Ishikawa (cell line): ENCODE results near the gene SLC12A7.

ENCODE experiments used
- CEBPB ChIP-seq: IDR thresholded peaks from 2 replicates; pipeline ENCODE4 v1.6.1; 2012
- CREB1 ChIP-seq: IDR thresholded peaks from 2 replicates; pipeline ENCODE4 v1.6.1; 2012; ENCODE audit warnings: low read depth
- EGR1 ChIP-seq: IDR thresholded peaks from 2 replicates; pipeline ENCODE4 v1.6.1; 2012
- EP300 ChIP-seq: IDR thresholded peaks from 2 replicates; pipeline ENCODE4 v1.6.1; 2012; ENCODE audit warnings: borderline replicate concordance
- FOXM1 ChIP-seq: IDR thresholded peaks from 2 replicates; pipeline ENCODE4 v1.6.1; 2012; ENCODE audit warnings: low read depth, borderline replicate concordance
- NFIC ChIP-seq: IDR thresholded peaks from 2 replicates; pipeline ENCODE4 v1.6.1; 2012
- RAD21 ChIP-seq: IDR thresholded peaks from 2 replicates; pipeline ENCODE4 v1.6.1; 2012; ENCODE audit warnings: low read depth
- TAF1 ChIP-seq: IDR thresholded peaks from 2 replicates; pipeline ENCODE4 v1.6.1; 2012; ENCODE audit warnings: low read depth, mild to moderate bottlenecking
- TCF12 ChIP-seq: IDR thresholded peaks from 2 replicates; pipeline ENCODE4 v1.6.1; 2012; ENCODE audit warnings: low read depth
- TEAD4 ChIP-seq: IDR thresholded peaks from 2 replicates; pipeline ENCODE4 v1.6.1; 2012
- YY1 ChIP-seq: IDR thresholded peaks from 2 replicates; pipeline ENCODE4 v1.6.1; 2012; ENCODE audit warnings: low read depth
- ZBTB7A ChIP-seq: IDR thresholded peaks from 2 replicates; pipeline ENCODE4 v1.6.1; 2012; ENCODE audit warnings: low read depth
- TF ChIP-seq, protein P1 (sequence below): IDR thresholded peaks from 2 replicates; pipeline ENCODE4 v1.6.1; 2012; ENCODE audit warnings: low read depth, mild to moderate bottlenecking
- TF ChIP-seq, protein P2 (sequence below): IDR thresholded peaks from 2 replicates; pipeline ENCODE4 v1.6.1; 2012
- TF ChIP-seq, protein P3 (sequence below): IDR thresholded peaks from 2 replicates; pipeline ENCODE4 v1.6.1; 2012

SLC12A7 gene

DNA sequence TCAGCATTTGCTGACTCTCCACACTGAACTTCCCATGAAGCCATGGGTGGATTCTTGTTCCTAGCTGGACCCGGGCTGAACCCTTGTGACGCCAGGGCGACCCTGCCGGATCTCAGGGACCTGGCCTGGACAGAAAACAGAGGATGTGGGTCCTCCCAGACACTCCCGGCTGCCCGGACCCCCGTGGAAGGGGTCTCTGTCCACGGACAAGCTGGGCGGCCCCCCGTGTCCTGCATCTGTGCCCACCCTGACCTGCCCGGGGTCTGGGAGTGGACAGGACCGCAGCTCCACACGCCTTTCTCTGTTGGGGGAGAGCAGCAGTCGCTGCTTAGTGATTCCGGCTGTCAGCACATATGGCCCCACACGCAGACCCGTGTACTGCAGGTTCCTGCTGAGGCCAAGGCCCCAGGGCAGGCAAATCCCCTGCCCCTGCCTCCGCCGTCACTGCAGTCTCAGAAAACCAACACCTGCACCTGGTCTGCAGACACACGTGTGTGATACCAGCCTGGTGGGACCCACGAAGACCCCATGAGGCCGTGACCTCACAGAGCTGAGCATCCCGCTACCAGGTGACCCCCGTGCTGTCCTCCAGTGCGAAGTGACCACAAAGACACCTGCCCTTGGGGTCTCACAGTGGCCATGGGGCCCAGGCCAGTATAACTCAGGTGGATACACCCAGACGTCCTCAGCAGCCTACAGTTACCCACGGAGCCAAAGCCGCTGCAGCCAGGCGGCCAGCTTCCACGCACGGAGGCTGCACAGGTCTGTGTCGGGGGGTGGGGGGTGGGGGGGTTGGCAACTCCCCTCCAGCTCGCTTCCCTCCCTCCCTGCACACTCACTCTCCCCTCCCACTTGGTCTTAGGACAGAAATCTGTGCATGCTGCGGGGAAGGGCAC is 52.6 kb downstream of the SLC12A7 start:
- TF ChIP-seq TAF1 = no peak
- no peak for TF ChIP-seq ZBTB7A
- TF ChIP-seq RAD21 = no peak
- TF ChIP-seq, protein P1, sequence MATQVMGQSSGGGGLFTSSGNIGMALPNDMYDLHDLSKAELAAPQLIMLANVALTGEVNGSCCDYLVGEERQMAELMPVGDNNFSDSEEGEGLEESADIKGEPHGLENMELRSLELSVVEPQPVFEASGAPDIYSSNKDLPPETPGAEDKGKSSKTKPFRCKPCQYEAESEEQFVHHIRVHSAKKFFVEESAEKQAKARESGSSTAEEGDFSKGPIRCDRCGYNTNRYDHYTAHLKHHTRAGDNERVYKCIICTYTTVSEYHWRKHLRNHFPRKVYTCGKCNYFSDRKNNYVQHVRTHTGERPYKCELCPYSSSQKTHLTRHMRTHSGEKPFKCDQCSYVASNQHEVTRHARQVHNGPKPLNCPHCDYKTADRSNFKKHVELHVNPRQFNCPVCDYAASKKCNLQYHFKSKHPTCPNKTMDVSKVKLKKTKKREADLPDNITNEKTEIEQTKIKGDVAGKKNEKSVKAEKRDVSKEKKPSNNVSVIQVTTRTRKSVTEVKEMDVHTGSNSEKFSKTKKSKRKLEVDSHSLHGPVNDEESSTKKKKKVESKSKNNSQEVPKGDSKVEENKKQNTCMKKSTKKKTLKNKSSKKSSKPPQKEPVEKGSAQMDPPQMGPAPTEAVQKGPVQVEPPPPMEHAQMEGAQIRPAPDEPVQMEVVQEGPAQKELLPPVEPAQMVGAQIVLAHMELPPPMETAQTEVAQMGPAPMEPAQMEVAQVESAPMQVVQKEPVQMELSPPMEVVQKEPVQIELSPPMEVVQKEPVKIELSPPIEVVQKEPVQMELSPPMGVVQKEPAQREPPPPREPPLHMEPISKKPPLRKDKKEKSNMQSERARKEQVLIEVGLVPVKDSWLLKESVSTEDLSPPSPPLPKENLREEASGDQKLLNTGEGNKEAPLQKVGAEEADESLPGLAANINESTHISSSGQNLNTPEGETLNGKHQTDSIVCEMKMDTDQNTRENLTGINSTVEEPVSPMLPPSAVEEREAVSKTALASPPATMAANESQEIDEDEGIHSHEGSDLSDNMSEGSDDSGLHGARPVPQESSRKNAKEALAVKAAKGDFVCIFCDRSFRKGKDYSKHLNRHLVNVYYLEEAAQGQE = no peak
- TF ChIP-seq NFIC = no peak
- no peak for TF ChIP-seq FOXM1
- TF ChIP-seq, protein P2, sequence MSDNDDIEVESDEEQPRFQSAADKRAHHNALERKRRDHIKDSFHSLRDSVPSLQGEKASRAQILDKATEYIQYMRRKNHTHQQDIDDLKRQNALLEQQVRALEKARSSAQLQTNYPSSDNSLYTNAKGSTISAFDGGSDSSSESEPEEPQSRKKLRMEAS = no peak
- TF ChIP-seq TEAD4 = no peak
- TF ChIP-seq TCF12 = no peak
- TF ChIP-seq CEBPB = no peak
- no peak for TF ChIP-seq YY1
- no peak for TF ChIP-seq EP300
- TF ChIP-seq, protein P3, sequence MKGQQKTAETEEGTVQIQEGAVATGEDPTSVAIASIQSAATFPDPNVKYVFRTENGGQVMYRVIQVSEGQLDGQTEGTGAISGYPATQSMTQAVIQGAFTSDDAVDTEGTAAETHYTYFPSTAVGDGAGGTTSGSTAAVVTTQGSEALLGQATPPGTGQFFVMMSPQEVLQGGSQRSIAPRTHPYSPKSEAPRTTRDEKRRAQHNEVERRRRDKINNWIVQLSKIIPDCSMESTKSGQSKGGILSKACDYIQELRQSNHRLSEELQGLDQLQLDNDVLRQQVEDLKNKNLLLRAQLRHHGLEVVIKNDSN = no peak
- TF ChIP-seq CREB1 = no peak
- no peak for TF ChIP-seq EGR1

DNA sequence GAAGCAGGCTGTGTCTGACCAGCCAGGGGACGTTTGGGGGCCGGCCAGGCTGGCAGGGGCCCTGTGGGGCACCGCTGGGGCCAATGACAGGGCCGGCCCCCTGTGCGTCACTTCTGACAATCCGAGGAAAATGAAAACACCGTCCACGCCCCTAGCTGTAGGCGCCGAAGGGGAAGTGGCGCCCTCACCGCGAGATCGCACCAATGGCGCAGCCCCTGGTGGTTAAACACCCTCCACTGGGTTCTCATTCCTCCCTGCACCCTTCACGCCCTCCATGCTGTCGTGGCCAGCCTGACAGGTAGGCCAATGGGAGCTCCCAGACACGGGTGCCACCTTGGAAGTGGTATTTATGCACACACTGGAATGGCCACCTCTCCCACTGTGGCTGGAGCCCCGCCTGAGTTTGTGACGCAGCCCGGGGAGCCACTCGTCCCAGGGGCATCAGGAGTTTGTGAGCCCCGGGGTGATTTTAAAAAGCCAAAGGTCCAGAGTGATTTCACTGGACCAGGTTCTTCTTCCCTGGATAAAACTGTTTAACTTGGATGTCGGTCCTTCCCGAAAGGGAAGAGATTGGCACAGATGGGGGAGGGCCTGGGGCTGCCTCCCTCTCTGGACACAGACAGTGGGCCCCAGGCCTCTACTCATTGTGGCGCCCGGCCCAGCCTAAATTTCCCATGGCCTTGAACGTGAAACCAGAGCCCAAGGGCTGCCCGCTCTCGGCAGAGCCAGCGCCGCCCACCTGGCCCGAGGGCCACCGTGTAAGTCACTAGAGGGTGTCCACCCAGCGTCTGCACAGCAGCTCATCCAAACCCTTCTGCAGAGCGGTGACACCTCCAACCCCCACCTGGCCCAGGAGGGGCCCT is 53.5 kb downstream of the SLC12A7 start:
- TF ChIP-seq TCF12 (no peak), TAF1 (no peak)

DNA sequence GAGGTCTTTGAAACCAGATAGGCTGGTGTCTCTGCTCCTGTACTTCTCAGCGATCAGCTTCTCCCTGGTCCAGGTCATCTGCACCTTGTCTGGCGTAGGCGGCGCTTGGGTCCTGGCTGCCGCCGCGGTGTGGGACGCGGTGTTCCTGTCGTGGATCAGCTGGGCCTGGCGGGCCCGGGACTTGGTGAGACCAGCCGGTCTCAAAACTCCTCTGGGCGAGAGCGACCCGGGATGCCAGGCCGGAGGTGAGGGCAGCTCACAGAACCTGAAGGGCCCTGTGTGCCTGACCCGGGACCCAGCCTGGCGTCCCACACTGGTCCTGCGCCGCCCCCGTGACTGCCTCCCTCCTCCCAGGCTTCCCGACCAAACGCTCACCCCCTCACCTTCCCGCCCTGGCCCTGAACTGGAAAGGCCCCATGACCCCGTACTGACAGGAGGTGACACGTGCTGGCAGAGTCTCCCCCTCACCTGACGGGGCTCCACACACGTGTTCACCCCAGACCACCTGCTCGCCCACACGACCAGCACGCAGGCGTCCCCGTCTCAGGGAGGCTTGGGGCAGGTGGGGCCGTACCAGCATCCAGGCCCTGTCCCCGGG is 54.3 kb downstream of the SLC12A7 start:
- no peak for TF ChIP-seq TCF12
- TF ChIP-seq, protein P1 = no peak
- TF ChIP-seq CEBPB = no peak
- no peak for TF ChIP-seq TEAD4
- TF ChIP-seq CREB1 = no peak
- no peak for TF ChIP-seq NFIC
- no peak for TF ChIP-seq EP300
- TF ChIP-seq TAF1 = no peak
- TF ChIP-seq, protein P3 = no peak
- TF ChIP-seq RAD21 = no peak
- no peak for TF ChIP-seq ZBTB7A
- TF ChIP-seq, protein P2 = no peak
- no peak for TF ChIP-seq FOXM1
- no peak for TF ChIP-seq EGR1
- TF ChIP-seq YY1 = no peak

DNA sequence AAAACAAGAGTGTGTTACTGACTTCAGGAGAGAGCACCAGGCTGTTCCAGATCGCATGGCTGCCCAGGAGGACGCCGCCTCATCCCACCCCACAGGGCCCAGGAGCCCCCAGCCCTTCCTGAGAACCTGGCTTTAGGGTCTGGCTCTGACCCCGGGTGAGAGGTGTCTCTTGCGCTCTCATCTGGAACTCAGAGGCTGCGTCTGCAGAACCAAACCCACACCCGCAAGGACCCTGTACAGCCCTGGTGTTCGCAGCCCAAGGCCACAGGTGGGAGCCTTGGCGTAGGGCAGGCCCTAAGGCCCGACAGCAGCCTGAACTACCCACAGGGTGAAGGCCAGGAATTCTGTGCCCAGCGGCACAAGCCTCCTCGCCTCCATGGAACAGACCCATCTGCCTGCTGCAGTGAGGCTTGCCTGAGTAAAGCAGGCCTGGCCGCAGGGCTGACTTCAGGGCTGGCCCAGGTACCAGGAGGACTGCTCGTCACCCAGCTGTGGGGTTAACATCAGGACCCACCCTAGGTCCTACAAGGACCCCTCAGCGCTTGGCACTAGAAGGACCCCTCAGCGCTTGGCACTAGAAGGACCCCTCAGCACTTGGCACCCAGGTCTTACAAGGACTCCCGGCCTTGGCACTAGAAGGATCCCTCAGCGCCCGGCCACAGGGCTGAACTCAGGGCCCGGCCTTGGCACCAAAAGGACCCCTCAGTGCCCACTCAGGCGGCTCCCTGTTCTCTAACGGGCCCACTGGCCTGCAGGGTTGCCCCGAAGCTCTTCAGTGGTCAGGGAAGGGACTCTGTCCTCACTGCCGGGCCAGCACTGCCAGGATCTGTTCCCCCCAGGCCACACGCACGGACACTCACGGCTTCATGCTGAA is 55.0 kb downstream of the SLC12A7 start:
- no peak for TF ChIP-seq FOXM1
- TF ChIP-seq YY1 = no peak
- TF ChIP-seq CEBPB = no peak
- TF ChIP-seq EP300 = no peak
- TF ChIP-seq, protein P2 = no peak
